ENCODE results near the gene NDUFA7.
"Not testable (repeated sequence)": the region's sequence is repeated elsewhere in the genome, so short reads cannot be mapped to it uniquely, and the experiment has no call there.

DNA sequence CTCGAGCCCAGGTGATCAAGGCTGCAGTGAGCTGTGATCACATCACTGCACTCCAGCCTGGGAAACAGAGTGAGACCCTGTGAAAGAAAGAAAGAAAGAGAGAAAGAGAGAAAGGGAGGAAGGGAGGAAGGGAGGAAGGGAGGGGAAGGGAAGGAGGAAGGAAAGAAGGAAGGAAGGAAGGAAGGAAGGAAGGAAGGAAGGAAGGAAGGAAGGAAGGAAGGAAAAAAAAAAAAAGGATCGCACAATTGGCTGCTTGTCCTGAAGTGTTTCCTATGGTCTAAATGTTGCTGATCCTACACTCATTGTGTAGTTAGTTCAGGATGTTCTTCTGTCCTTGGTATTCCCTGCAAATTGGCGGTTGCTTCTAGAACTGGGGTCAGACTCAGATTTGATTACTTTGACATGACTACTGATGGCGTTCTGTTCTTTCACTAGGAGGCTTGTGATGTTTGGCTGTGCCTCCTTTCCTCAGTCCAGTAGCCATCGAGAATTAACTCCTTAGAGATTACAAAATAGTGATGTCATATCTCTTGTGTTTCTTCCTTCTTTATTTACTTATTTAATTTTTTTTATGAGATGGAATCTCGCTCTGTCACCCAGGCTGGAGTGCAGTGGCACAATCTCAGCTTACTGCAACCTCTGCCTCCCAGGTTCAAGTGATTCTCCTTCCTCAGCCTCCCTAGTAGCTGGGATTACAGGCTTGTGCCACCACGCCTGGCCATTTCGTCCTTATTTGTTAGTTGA, 28.6 kb upstream of the NDUFA7 start:
- not testable (repeated sequence) for TF ChIP-seq POLR2A (IDR thresholded peaks at IDR 0.05; ENCODE audit: low read depth); POLR2AphosphoS5 (IDR thresholded peaks at IDR 0.05); EP300 (IDR thresholded peaks at IDR 0.05)
- TF ChIP-seq, protein P1, sequence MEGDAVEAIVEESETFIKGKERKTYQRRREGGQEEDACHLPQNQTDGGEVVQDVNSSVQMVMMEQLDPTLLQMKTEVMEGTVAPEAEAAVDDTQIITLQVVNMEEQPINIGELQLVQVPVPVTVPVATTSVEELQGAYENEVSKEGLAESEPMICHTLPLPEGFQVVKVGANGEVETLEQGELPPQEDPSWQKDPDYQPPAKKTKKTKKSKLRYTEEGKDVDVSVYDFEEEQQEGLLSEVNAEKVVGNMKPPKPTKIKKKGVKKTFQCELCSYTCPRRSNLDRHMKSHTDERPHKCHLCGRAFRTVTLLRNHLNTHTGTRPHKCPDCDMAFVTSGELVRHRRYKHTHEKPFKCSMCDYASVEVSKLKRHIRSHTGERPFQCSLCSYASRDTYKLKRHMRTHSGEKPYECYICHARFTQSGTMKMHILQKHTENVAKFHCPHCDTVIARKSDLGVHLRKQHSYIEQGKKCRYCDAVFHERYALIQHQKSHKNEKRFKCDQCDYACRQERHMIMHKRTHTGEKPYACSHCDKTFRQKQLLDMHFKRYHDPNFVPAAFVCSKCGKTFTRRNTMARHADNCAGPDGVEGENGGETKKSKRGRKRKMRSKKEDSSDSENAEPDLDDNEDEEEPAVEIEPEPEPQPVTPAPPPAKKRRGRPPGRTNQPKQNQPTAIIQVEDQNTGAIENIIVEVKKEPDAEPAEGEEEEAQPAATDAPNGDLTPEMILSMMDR (IDR thresholded peaks at IDR 0.05): not testable (repeated sequence)

Measured in esophagus muscularis mucosa (tissue), 4 donors.